IMR-90 (cell line): ENCODE data around the gene RIMKLA. TPM values are rescaled to one million over a fixed set of nuclear protein-coding genes. Genes with fewer than 3 reads are reported as not detected.

ENCODE experiments used
- ATAC-seq: fragments of 200-7000 bp; cut with Tn5 transposase; 2 replicates; pipeline ENCODE4 v1.9.1; 2020; ENCODE audit warnings: low read depth, mild to moderate bottlenecking, moderate library complexity
- BruUV-seq: library from RNA; stranded (reverse); fragments of 400-500 nt; replicated peaks from 2 replicates; lab custom pipeline; 2021; lab: Mats Ljungman, UMichigan
- CTCF ChIA-PET: fragments of 300-600 bp; formaldehyde crosslinking; extraction: SDS; loops from one replicate; lab custom pipeline; 2021; ENCODE audit warnings: antibody characterized with exemption; lab: Yijun Ruan, JAX
- POLR2A ChIA-PET: fragments of 300-600 bp; sonication (Branson Sonifier 250); formaldehyde crosslinking; loops from one replicate; lab custom pipeline; 2022; ENCODE audit warnings: antibody characterized with exemption; ENCODE audit not compliant: unreplicated experiment; lab: Charles Lee
- DNase-seq: peaks from one replicate; pipeline ENCODE4 v3.0.0; 2013
- H2AFZ ChIP-seq: replicated peaks from 2 replicates; pipeline ENCODE3; 2013; ENCODE audit warnings: low read length, mild to moderate bottlenecking; ENCODE audit not compliant: poor library complexity
- H2AK5ac ChIP-seq: 2 replicates; pipeline ENCODE4 v1.6.1; 2013; ENCODE audit warnings: low read depth, low read length, inconsistent platforms
- H2AK9ac ChIP-seq: replicated peaks from 2 replicates; pipeline ENCODE3; 2013; ENCODE audit warnings: mild to moderate bottlenecking, low read depth, low read length, moderate library complexity; ENCODE audit not compliant: poor library complexity
- H2BK120ac ChIP-seq: 2 replicates; pipeline ENCODE4 v1.6.1; 2013; ENCODE audit warnings: low read depth, low read length, inconsistent platforms
- H2BK15ac ChIP-seq: 3 replicates; pipeline ENCODE4 v1.6.1; 2013; ENCODE audit warnings: low read depth, low read length, inconsistent platforms
- H2BK20ac ChIP-seq: 2 replicates; pipeline ENCODE4 v1.6.1; 2013; ENCODE audit warnings: low read depth, mild to moderate bottlenecking, inconsistent platforms, low read length, moderate library complexity
- H2BK5ac ChIP-seq: 2 replicates; pipeline ENCODE4 v1.6.1; 2013; ENCODE audit warnings: mild to moderate bottlenecking, low read depth, low read length, inconsistent platforms; ENCODE audit not compliant: poor library complexity, severe bottlenecking
- H3K14ac ChIP-seq: replicated peaks from 2 replicates; pipeline ENCODE4 v1.6.1; 2013; ENCODE audit warnings: low read depth, low read length, inconsistent platforms
- H3K18ac ChIP-seq: 2 replicates; pipeline ENCODE4 v1.6.1; 2013; ENCODE audit warnings: low read depth, low read length, control low read depth
- H3K23ac ChIP-seq: 2 replicates; pipeline ENCODE4 v1.6.1; 2013; ENCODE audit warnings: low read depth, low read length, inconsistent platforms
- H3K27ac ChIP-seq: 2 replicates; pipeline ENCODE4 v1.5.1; 2013; ENCODE audit warnings: mild to moderate bottlenecking, control low read depth, low read length; ENCODE audit not compliant: insufficient read depth
- H3K27me3 ChIP-seq: 2 replicates; pipeline ENCODE4 v1.6.1; 2013; ENCODE audit warnings: low read length; ENCODE audit not compliant: control insufficient read depth, insufficient read depth
- H3K36me3 ChIP-seq: 2 replicates; pipeline ENCODE4 v1.6.1; 2013; ENCODE audit warnings: low read length, mixed read lengths; ENCODE audit not compliant: control insufficient read depth, insufficient read depth
- H3K4ac ChIP-seq: 2 replicates; pipeline ENCODE4 v1.6.1; 2013; ENCODE audit warnings: low read depth, low read length, inconsistent platforms
- H3K4me1 ChIP-seq: 2 replicates; pipeline ENCODE4 v1.6.1; 2013; ENCODE audit warnings: low read length, mixed read lengths; ENCODE audit not compliant: control insufficient read depth, insufficient read depth
- H3K4me2 ChIP-seq: 2 replicates; pipeline ENCODE4 v1.6.1; 2013; ENCODE audit warnings: low read depth, mild to moderate bottlenecking, control low read depth, low read length, moderate library complexity
- H3K4me3 ChIP-seq: 2 replicates; pipeline ENCODE4 v1.5.1; 2013; ENCODE audit warnings: low read depth, mild to moderate bottlenecking, control low read depth, low read length, moderate library complexity; ENCODE audit not compliant: insufficient read depth
- H3K56ac ChIP-seq: 2 replicates; pipeline ENCODE4 v1.6.1; 2013; ENCODE audit warnings: low read length, inconsistent platforms; ENCODE audit not compliant: insufficient read depth; ENCODE audit errors: extremely low read depth
- H3K79me1 ChIP-seq, 2 experiments: 2 replicates each; pipeline ENCODE4 v1.6.1; 2013; ENCODE audit warnings: low read length in 2 of 2, inconsistent platforms in 1 of 2, low read depth in 1 of 2
- H3K9ac ChIP-seq: 2 replicates; pipeline ENCODE4 v1.6.1; 2013; ENCODE audit warnings: low read depth, low read length, control low read depth
- H3K9me1 ChIP-seq: 2 replicates; pipeline ENCODE4 v1.6.1; 2013; ENCODE audit warnings: low read length, inconsistent platforms; ENCODE audit not compliant: insufficient read depth
- H3K9me3 ChIP-seq: 2 replicates; pipeline ENCODE4 v1.6.1; 2013; ENCODE audit warnings: low read length; ENCODE audit not compliant: control insufficient read depth, insufficient read depth
- H4K20me1 ChIP-seq: 2 replicates; pipeline ENCODE4 v1.6.1; 2013; ENCODE audit warnings: low read length, inconsistent platforms; ENCODE audit not compliant: insufficient read depth
- H4K5ac ChIP-seq: 2 replicates; pipeline ENCODE4 v1.6.1; 2013; ENCODE audit warnings: mild to moderate bottlenecking, low read depth, low read length, control low read depth
- H4K8ac ChIP-seq, 2 experiments: 2 replicates each; pipeline ENCODE4 v1.6.1; 2013; ENCODE audit warnings: low read depth in 2 of 2, low read length in 2 of 2, control low read depth in 1 of 2, inconsistent platforms in 1 of 2
- H4K91ac ChIP-seq: 2 replicates; pipeline ENCODE4 v1.6.1; 2013; ENCODE audit warnings: low read depth, low read length, inconsistent platforms; ENCODE audit not compliant: insufficient read depth
- BHLHE40 ChIP-seq: fragments of 150-350 bp; IDR thresholded peaks from 2 replicates; pipeline ENCODE4 v1.6.1; 2016; ENCODE audit warnings: mild to moderate bottlenecking, low read depth, low read length
- CEBPB ChIP-seq: IDR thresholded peaks from 2 replicates; pipeline ENCODE4 v1.6.1; 2012; ENCODE audit warnings: low read depth, low read length, improper control_type of control experiment
- CHD1 ChIP-seq: IDR thresholded peaks from 2 replicates; pipeline ENCODE4 v1.6.1; 2012; ENCODE audit warnings: low read depth, low read length, improper control_type of control experiment
- CTCF ChIP-seq: conservative IDR thresholded peaks from 2 replicates; pipeline ENCODE4 v1.5.1; 2012; ENCODE audit warnings: mild to moderate bottlenecking, low read depth, low read length, improper control_type of control experiment
- ELK1 ChIP-seq: fragments of 150-350 bp; IDR thresholded peaks from 2 replicates; pipeline ENCODE4 v1.6.1; 2016; ENCODE audit warnings: low read depth, mild to moderate bottlenecking, low read length, moderate library complexity, borderline replicate concordance
- FOS ChIP-seq: fragments of 150-350 bp; IDR thresholded peaks from 2 replicates; pipeline ENCODE4 v1.6.1; 2016; ENCODE audit warnings: low read depth, low read length
- MAFK ChIP-seq: IDR thresholded peaks from 2 replicates; pipeline ENCODE4 v1.6.1; 2012; ENCODE audit warnings: low read depth, low read length, improper control_type of control experiment
- NFE2L2 ChIP-seq: fragments of 150-350 bp; IDR thresholded peaks from 2 replicates; pipeline ENCODE4 v1.6.1; 2016; ENCODE audit warnings: low read depth, mild to moderate bottlenecking, low read length
- POLR2A ChIP-seq: IDR thresholded peaks from 2 replicates; pipeline ENCODE4 v1.6.1; 2012; ENCODE audit warnings: mild to moderate bottlenecking, low read depth, low read length
- RAD21 ChIP-seq: IDR thresholded peaks from 2 replicates; pipeline ENCODE4 v1.6.1; 2012; ENCODE audit warnings: low read length, improper control_type of control experiment
- RCOR1 ChIP-seq: IDR thresholded peaks from 2 replicates; pipeline ENCODE4 v1.6.1; 2012; ENCODE audit warnings: mild to moderate bottlenecking, low read length, improper control_type of control experiment; ENCODE audit not compliant: insufficient replicate concordance
- RFX5 ChIP-seq: IDR thresholded peaks from 2 replicates; pipeline ENCODE4 v1.8.0; 2012; ENCODE audit warnings: low read depth, mild to moderate bottlenecking, low read length, moderate library complexity
- SMC3 ChIP-seq: fragments of 150-350 bp; IDR thresholded peaks from 2 replicates; pipeline ENCODE4 v1.6.1; 2016; ENCODE audit warnings: low read depth, mild to moderate bottlenecking, antibody characterized with exemption, low read length, moderate library complexity
- USF2 ChIP-seq: fragments of 150-350 bp; IDR thresholded peaks from 2 replicates; pipeline ENCODE4 v1.6.1; 2017; ENCODE audit warnings: mild to moderate bottlenecking, antibody characterized with exemption, low read length, low read depth
- WGBS, 2 experiments: methylation state at CpG; one replicate each; pipeline versions ENCODE4 v1.1.5 to v1.1.7; 2013; ENCODE audit warnings: missing lambda C conversion rate in 2 of 2; ENCODE audit not compliant: insufficient read length in 1 of 2; ENCODE audit errors: extremely low coverage in 2 of 2; 5-methylcytosine and 5-hydroxymethylcytosine counted together
- dilution Hi-C: fragments of 300-500 bp; cut with HindIII; formaldehyde crosslinking; loops from one replicate; pipeline ENCODE4 v1.14.3; 2018; ENCODE audit warnings: low sequenced_read_pairs; ENCODE audit not compliant: unreplicated experiment
- in situ Hi-C: fragments of 300-500 bp; cut with MboI; formaldehyde crosslinking; loops from 3 replicates; pipeline ENCODE4 v1.14.3; 2019; ENCODE audit warnings: low sequenced_read_pairs, inconsistent platforms, mixed read lengths
- intact Hi-C: fragments of 100-400 bp; cut with micrococcal nuclease; formaldehyde crosslinking; loops from 2 replicates; pipeline ENCODE4 v1.10.0; 2022
- polyA plus RNA-seq, 3 experiments: library from polyadenylated mRNA; depleted of rRNA; stranded (reverse); fragments of >200 nt; gene quantifications; 2 replicates each; pipeline ENCODE4 v1.2.3, GENCODE V29; 2012; ENCODE audit warnings: low replicate concordance in 1 of 3
- total RNA-seq: library from RNA; depleted of rRNA; stranded (reverse); fragments of >200 nt; gene quantifications from 2 replicates; pipeline ENCODE4 v1.2.3, GENCODE V29; 2012

RIMKLA gene
- total and polyA plus RNA-seq, 2 of the 4 experiments (the other 2 are of a cell fraction): not detected

- H2AK9ac ChIP-seq: no peak overlapping the region
- no peak for ATAC-seq
- in situ Hi-C loops (no loop called here), dilution Hi-C loops (no loop called here), intact Hi-C loops (loop anchor here (2.0 to 5.0 kb wide), 2 partner anchors 193 to 317 kb away; partner anchors contain the start of gene PPIH)
- H2AFZ ChIP-seq: peak overlapping the region; percentile 96
- no peaks in the 10 kb centered on the region for H3K79me1 ChIP-seq
- no peak overlapping the region for H3K27ac ChIP-seq
- no peak overlapping the region for H3K23ac ChIP-seq
- peaks cover 2% of the 10 kb centered on the region; the same call in 1 of the 2 replicates for H3K27me3 ChIP-seq
- H4K5ac ChIP-seq: no peak overlapping the region
- no peak overlapping the region for H3K56ac ChIP-seq
- no peak overlapping the region for H3K4me3 ChIP-seq
- H4K91ac ChIP-seq: no peak overlapping the region
- H3K9ac ChIP-seq: no peak overlapping the region; the same call in 1 of the 2 replicates
- peak overlapping the region; percentile 74; the same call in 1 of the 2 replicates for H3K4me2 ChIP-seq
- no peak overlapping the region for H3K4ac ChIP-seq
- H2BK20ac ChIP-seq: no peak overlapping the region
- H4K8ac ChIP-seq: no peak overlapping the region
- no peaks in the 10 kb centered on the region for H3K9me3 ChIP-seq
- H3K9me1 ChIP-seq: no peaks in the 10 kb centered on the region
- H3K36me3 ChIP-seq: no peaks in the 10 kb centered on the region
- TF ChIP-seq NFE2L2: no peak
- no peak for TF ChIP-seq USF2
- no peak for TF ChIP-seq RCOR1
- no peak for TF ChIP-seq CEBPB
- no peak for TF ChIP-seq SMC3
- no peak for TF ChIP-seq FOS
- TF ChIP-seq MAFK: no peak
- no peak for TF ChIP-seq CHD1
- TF ChIP-seq POLR2A: no peak
- no peak for TF ChIP-seq CTCF
- TF ChIP-seq RFX5: no peak
- no peak for TF ChIP-seq BHLHE40
- no peak for TF ChIP-seq ELK1
- TF ChIP-seq RAD21: no peak
- no TSS peak for BruUV-seq
- no peak overlapping the region for H2AK5ac ChIP-seq
- no peak overlapping the region for H2BK5ac ChIP-seq
- no peak overlapping the region for H3K18ac ChIP-seq
- ChIA-PET POLR2A (no interaction called here), CTCF (no interaction called here)
- H3K14ac ChIP-seq: no peak overlapping the region
- no peak for DNase-seq
- no peaks in the 10 kb centered on the region for H3K4me1 ChIP-seq
- WGBS, 2 experiments: 0% methylated on average over 1 of the region's 3 CpGs; no CpG with 5 or more reads in 1 of the 2 experiments
- no peak overlapping the region for H2BK120ac ChIP-seq
- H2BK15ac ChIP-seq: no peak overlapping the region
- H4K20me1 ChIP-seq: no peaks in the 10 kb centered on the region
Measured at GRCh38 chr1:42463921-42464320, 83.3 kb downstream of the RIMKLA start.
